GM19395 (cell line): ENCODE results near the gene YIPF4.
"Not testable (repeated sequence)": the region's sequence is repeated elsewhere in the genome, so short reads cannot be mapped to it uniquely, and the experiment has no call there.

ENCODE experiments used
- ATAC-seq: cut with Tn5 transposase; IDR thresholded peaks from one replicate; pipeline ENCODE4 v1.9.1; 2021; ENCODE audit warnings: mild to moderate bottlenecking, moderate library complexity; ENCODE audit not compliant: unreplicated experiment

The YIPF4 gene

DNA sequence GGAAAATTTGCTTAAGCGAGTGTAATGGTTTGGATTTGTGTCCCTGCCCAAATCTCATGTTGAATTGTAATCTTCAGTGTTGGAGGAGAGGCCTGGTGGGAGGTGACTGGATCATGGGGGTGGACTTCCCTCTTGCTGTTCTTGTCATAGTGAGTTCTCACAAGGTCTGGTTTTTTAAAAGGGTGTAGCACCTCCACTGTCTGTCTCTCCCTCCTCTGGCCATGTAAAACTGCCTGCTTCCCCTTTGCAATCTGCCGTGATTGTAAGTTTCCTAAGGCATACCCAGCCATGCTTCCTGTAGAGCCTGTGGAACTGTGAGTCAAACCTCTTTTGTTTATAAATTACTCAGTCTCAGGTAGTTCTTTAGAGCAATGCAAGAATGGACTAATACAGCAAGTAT is 6.6 kb downstream of the YIPF4 start:
- ATAC-seq, result peak; percentile 49

DNA sequence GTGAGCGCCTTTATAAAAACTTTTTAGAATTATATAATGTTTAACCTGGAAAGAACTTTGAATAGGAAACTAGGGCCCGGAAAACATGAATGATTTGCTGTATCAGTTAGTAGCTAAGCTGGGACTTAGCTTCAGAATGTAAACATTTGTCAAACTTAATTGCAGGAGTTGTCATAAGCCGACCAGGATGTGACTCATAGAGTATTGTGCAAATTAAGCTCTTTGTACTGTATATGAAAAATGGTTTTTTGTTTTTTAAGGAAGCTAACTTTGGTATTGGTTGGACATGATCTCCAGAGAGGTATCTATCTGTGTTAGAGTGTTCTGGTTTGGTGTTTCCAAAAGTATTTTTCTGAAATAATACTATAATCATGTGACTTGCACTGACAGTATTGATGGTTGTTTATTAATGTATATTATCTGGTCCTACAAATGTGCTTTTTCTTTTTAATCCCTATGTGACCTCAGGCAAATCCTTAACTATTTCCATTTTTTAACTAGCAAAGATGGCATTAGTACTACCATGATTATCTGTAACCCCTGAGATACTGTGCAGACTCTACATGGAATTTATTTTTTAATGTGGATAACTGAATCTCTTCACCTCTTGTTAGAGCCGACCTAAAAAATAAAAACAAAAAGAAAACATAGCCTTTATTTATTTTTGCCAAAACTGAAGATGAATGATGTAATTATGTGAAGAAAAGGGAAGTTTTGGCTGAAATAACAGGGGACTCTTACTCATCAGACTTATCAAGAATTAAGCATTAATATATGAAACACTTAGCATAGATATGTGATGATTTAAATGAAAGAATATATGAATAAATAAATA is 11.7 kb downstream of the YIPF4 start:
- ATAC-seq, result no peak

DNA sequence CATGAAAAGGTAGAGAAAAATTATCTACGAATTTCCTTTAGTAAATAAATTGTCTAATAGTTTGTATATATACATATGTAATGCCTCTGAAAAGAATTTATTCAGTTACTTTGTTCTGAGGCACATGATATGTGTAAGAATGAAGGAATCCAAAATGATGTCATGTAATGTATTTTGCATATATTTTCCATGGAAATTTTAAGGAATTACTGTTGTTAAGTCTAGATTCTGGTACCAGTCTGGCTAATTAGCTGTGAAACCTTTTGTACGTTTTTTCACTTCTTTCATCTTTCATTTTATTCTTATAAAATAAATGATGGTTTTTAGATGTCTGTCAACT is 12.3 kb downstream of the YIPF4 start:
- ATAC-seq, result no peak

DNA sequence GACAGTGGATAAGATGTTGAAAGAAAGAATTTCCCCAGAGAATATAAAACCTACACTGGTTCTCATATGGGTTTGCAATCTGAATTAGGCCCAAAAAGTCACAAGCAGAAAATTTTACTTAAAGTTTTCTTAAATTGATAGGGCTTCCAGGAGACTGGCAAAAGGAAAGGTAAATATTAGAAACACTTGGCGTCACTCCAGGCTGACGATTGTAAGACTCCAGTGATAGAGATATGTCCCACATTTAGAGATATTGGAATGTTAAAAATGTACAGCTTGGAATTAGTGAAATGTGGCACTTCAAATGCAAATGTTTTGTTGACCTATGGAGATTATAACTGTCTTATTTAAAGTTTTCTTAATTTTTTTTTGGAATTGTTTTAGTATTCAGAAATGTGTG is 14.0 kb downstream of the YIPF4 start:
- no peak for ATAC-seq

DNA sequence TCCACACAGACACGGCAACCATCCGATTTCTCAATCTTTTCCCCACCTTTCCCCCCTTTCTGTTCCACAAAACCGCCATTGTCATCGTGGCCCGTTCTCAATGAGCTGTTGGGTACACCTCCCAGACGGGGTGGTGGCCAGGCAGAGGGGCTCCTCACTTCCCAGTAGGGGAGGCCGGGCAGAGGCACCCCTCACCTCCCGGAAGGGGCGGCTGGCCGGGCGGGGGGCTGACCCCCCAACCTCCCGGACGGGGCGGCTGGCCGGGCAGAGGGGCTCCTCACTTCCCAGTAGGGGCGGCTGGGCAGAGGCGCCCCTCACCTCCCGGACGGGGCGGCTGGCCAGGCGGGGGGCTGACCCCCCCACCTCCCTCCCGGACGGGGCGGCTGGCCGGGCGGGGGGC is 15.8 kb downstream of the YIPF4 start:
- not testable (repeated sequence) for ATAC-seq

DNA sequence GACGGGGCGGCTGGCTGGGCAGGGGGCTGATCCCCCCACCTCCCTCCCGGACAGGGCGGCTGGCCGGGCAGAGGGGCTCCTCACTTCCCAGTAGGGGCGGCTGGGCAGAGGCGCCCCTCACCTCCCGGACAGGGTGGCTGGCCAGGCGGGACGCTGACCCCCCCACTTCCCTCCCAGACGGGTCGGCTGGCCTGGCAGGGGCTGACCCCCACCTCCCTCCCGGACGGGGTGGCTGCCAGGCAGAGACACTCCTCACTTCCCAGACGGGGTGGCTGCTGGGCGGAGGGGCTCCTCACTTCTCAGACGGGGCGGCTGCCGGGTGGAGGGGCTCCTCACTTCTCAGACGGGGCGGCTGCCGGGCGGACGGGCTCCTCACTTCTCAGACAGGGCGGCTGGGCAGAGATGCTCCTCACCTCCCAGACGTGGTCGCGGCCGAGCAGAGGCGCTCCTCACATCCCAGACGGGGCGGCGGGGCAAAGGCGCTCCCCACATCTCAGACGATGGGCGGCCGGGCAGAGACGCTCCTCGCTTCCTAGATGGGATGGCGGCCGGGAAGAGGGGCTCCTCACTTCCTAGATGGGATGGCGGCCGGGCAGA is 16.4 kb downstream of the YIPF4 start:
- not testable (repeated sequence) for ATAC-seq

DNA sequence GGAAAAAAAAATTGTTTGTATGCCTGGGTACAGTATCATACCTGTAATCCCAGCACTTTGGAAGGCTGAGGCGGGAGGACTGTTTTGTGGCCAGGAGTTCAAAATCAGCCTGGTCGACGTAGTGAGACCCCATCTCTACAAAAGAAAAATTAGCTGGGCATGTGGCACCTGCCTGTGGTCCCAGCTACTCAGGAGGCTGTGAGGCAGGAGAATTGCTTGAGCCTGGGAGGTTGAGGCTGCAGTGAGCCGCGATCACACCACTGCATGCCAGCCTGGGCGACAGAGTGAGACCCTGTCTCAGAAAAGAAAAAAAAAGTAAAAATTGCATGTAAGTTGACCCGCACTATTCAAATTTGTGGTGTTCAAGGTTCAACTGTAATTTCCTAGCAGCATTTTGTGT is 32.9 kb downstream of the YIPF4 start:
- no peak for ATAC-seq

DNA sequence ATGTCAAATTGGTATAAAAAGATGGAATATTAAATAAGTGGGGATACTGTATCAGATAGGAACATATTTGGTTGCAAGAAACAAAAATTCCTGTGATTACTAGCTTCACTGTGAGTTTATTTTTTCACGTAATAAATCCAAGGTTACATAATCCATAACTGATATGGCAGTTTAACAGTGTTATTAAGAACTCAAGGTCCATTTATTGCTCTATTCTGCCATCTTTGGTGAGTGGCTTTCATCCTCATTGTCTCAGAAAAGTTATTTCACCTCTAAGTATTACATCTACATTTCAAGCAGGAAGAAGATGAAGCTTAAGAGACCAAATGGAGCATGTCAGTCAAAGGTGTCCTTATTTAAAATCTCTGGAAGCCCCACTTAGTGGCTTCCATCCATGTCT is 37.2 kb downstream of the YIPF4 start:
- ATAC-seq, result no peak

DNA sequence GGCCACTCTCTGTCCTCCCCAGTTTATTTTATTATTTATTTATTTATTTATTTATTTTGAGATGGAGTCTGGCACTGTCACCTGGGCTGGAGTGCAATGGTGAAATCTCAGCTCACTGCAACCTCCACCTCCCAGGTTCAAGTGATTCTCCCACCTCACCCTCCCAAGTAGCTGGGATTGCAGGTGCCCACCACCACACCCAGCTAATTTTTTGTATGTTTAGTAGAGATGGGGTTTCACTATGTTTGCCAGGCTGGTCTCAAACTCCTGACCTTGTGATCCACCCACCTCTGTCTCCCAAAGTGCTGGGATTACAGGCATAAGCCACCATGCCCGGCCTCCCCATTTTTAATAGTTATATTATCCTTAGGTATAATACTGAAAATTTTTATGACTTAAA is 51.0 kb downstream of the YIPF4 start:
- ATAC-seq, result not testable (repeated sequence)

DNA sequence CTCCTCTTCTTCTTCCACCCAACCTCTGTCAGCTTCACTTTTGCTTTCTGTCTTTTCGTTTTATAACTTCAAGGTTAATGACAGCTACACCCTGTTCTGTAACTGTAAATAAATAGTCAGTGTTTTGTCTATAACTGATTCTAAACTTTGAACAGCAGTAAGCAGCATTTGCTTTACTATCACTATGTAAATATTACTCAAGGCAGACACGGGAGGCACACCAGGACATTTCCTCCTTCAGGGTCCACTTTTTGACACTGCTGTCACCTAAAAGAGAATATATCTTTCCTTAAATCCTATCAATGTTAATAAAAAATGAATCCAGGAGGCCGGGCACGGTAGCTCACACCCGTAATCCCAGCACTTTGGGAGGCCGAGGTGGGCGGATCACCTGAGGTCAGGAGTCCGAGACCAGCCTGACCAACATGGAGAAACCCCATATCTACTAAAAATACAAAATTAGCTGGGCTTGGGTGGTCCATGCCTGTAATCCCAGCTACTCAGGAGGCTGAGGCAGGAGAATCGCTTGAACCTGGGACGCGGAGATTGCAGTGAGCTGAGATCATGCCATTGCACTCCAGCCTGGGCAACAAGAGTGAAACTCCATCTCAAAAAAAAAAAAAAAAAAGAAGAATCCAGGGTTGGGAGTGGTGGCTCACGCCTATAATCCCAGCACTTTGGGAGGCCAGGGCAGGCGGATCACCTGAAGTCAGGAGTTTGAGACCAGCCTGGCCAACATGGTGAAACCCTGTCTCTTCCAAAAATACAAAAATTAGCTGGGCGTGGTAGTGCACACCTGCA is 51.7 kb downstream of the YIPF4 start:
- not testable (repeated sequence) for ATAC-seq

DNA sequence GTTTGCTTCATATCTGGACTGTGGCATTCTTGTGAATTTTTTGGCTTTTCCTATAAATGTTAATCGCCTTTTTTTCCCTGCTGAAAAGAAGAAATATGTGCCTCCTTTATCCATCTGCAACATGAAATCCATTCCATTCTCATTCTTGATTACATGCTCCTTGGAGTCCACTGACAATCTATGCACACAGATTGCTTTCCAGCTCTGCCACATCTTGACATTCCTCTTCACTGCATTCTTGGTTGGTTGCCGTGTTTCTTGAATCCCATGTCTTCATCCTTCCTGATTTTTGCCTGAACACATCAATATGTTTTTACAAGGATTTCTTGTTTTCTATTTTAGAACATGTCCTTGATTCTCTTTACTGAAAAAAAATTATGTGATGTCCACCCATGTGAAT is 52.4 kb downstream of the YIPF4 start:
- no peak for ATAC-seq

DNA sequence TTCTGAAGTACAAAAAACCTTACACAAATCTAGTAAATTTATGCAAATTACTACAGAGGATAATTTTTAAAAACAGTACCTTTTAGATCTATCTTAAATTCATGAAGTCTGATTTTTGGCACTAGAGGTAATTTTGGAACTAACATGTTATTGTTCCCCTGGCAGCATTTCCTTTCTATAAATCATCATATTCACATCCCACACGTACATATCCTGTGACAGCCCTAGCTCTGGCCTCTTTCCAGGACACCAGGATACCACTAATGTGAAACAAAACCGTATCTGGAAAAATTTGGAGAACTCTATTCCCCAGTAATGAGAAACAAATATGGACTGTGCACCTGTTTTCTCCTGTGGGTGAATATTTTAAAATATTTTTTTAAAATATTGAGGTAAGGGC is 65.1 kb downstream of the YIPF4 start:
- no peak for ATAC-seq

DNA sequence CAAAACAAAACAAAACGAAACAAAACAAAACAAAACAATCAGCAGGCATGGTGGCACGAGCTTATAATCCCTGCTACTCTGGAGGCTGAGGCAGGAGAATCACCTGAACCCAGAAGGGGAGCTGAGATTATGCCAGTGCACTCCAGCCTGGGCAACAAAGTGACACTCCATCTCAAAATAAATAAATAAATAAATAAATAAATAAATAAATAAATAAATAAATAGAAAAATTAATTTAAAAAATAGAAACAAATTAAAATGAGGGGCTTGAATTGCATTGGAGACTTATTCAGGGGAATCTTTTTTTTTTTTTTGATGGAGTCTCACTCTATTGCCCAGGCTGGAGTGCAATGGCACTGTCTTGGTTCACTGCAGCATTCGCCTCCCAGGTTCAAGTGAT is 73.1 kb downstream of the YIPF4 start:
- not testable (repeated sequence) for ATAC-seq

DNA sequence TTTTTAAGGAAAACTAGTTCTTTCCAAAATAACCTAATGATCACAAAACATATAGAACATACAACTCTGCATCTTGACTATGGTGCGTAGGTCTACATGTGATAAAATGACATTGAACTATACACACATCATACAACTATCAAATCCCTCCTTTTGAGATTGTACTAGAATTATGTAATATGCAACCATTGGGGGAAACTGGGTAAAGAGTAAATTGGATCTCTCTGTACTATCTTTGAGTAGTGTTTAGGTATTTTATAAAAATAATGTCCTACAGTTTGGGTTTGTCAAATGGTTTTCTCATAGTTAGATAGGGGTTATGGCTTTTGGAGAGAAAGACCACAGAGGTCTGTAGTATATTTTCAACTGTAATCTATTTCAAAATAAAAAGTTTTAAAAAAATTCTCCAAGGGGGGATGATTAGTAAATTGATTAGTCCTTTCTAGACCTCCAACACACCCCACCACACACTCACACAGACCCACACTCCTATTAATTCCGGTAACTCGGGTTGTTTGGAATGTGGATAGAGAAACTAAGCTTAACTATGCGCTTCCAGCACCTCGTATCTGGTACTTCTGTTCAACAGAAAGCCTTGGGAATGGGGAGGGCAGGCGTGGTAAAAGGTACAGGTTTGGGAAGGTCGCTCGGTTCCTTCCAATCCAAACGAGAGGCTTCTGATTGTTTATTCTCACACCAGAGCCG is 78.4 kb downstream of the YIPF4 start:
- no peak for ATAC-seq

DNA sequence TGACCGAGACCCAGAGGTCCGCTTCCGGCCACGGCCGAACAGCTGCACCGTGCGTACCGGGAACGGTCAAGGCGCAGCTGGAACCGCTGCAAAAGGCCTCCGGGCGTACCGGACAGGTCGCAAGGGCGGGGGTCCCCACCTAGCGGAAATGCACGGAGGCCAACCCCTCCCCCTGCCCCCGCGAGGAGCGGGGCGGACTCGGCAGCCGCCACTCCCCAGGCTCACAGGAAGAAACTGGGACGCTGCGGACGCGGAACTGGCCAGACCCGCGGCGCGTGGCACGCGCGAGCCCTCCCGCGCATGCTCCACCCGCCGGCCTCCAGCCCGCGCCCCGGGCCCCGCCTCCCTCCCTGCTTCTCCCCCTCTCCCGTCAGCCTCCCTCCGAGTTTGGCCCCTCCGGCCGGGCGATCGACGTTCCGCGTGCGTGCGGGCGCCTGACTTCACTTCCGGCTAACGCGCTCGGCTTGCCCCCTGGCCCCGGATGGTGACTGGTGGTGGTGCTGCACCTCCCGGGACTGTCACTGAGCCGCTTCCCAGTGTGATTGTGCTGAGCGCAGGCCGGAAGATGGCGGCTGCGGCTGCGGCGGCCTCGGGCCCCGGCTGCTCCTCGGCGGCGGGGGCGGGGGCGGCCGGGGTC is 79.1 kb downstream of the YIPF4 start, which contains the start of gene BIRC6:
TSS of gene BIRC6 (plus strand) at position 343 of the 637 bp plus-strand sequence. CDS start at position 482, 139 bp downstream.
- ATAC-seq, result peak; percentile 84

DNA sequence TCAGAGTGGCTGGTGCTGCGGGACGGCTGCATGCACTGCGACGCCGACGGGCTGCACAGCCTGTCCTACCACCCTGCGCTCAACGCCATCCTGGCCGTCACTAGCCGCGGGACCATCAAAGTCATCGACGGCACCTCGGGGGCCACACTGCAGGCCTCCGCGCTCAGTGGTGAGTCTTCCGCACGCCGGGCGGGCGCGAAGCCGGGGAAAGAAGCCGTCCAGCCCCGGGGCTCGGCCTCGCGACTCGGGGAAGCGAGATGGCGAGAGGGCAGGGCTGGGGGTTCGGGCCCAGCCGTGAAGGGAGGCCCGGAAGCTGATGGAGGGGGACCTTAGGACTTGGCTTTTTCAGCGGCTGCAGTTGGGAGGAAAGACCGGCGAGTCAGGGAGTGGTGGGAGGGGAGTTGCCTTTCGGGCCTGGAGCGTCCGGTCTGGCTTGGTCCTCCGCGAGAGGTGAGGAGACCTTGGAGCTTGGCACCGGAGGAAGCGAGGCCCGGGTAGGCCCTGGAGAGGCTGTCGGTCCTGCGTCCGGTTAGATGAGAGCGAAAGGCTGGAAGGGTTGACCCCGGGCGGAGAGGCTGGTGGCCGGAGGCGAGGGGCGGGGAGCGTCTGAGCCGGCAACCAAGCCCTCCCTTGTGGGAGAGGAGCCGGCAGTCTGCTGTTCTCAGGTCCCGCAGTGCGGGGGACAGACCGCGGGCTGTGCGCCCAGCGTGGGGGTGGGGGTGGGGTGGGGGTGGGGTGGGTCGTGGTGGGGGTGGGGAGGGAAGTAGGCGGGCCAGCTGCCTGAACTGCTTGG is 79.8 kb downstream of the YIPF4 start:
- ATAC-seq, result peak; percentile 22

DNA sequence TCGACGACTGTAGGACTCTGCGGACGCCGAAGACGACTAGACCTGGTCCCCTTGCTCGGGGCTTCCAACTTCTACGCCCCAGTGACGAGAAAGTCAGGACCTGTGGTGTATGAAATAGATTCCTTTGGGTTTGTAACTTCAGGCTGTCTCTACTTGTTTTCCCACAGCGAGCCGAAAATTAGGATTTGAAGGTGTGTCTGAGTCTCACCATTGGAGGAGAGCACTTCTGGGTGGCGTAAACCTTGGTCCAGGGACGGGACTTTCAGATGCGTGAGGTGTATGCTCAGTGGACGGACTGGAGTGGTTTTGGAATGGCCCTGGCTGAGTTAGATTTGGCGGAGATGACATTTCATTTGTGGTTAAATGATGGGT is 80.4 kb downstream of the YIPF4 start:
- ATAC-seq, result no peak

DNA sequence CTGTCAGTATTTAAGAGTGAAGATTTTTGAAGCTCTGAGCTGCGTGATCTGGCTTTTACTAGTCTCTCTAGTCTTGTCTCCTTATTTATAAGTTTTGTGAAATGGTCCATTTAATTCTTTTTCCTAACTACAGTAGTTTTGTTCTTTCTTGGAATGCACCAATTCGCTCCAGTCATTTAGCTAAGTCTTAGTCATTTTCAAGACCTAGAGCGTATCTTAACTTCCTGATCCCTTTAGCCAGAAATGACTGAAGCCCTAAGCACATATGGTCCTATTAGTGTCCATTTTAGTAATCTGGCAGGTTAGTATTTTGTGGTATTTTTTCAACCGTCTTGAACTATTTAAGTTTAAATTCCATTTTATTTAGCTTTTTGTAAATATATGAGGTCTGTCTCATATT is 82.7 kb downstream of the YIPF4 start:
- no peak for ATAC-seq

DNA sequence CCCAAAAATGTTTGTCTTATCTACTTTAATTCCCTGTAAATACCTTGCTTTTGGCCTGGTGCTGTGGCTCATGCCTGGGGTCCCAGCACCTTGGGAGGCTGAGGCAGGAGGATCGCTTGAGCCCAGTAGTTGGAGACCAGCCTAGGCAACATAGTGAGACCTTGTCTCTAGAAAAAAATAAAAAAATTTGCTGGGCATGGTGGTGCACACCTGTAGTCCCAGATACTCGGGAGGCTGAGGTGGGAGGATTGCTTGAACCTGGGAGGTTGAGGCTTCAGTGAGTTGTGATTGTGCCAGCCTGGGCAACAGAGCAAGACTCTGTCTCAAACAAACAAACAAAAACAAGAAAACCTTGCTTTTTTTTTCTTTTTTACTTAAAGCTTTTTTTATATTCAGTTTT is 85.3 kb downstream of the YIPF4 start:
- ATAC-seq, result not testable (repeated sequence)

DNA sequence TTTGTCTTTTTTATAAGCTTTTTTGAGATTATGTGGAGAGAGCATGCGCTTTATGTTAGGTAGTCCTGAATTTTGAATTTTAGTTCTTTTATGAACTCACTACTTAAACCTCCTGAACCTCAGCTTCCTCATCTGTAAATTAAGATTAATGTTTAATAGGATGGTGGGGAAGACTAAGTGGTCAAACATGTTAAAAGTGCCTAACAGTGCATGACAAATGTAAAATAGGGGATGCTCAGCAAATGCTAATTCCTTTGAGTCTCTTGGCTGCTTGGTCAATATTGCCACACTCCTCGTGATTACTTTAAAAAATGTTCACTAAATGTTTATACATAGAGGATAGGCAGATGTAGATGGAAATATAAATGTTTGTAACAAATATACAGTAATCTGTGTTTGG is 85.9 kb downstream of the YIPF4 start:
- peak; percentile 55 for ATAC-seq
